Subcutaneous abdominal adipose tissue (tissue), 5 donors: Measurements from ENCODE around the gene INPP5K.
"Not testable (repeated sequence)": the region's sequence is repeated elsewhere in the genome, so short reads cannot be mapped to it uniquely, and the experiment has no call there.

Source experiments
- H3K27ac ChIP-seq: one replicate; pipeline ENCODE4 v1.7.0; 2013; ENCODE audit warnings: low read depth, mild to moderate bottlenecking, inconsistent platforms, low read length, moderate library complexity
- H3K27me3 ChIP-seq, 5 donors: one replicate each; pipeline ENCODE4 v1.7.0; 2013; ENCODE audit warnings: low read length in 5 of 5, inconsistent platforms in 1 of 5; ENCODE audit not compliant: control insufficient read depth in 5 of 5, insufficient read depth in 4 of 5
- H3K36me3 ChIP-seq, 5 donors: one replicate each; pipeline ENCODE4 v1.7.0; 2013; ENCODE audit warnings: low read length in 5 of 5; ENCODE audit not compliant: control insufficient read depth in 5 of 5, insufficient read depth in 5 of 5
- H3K4me1 ChIP-seq, 5 donors: one replicate each; pipeline ENCODE4 v1.7.0; 2013; ENCODE audit warnings: low read length in 5 of 5, mild to moderate bottlenecking in 3 of 5, moderate library complexity in 1 of 5; ENCODE audit not compliant: control insufficient read depth in 5 of 5, insufficient read depth in 5 of 5
- H3K4me3 ChIP-seq, 5 donors: one replicate each; pipeline ENCODE4 v1.7.0; 2013; ENCODE audit warnings: low read length in 5 of 5, low read depth in 1 of 5
- H3K9ac ChIP-seq, 5 donors: one replicate each; pipeline ENCODE4 v1.7.0; 2013; ENCODE audit warnings: low read length in 5 of 5, mild to moderate bottlenecking in 4 of 5, moderate library complexity in 3 of 5
- H3K9me3 ChIP-seq, 5 donors: one replicate each; pipeline ENCODE4 v1.7.0; 2013; ENCODE audit warnings: low read length in 5 of 5; ENCODE audit not compliant: control insufficient read depth in 5 of 5
- donor health status: healthy.
- donor health status: healthy.
- donor health status: healthy.
- donor health status: healthy.
- donor health status: healthy.

INPP5K gene

DNA sequence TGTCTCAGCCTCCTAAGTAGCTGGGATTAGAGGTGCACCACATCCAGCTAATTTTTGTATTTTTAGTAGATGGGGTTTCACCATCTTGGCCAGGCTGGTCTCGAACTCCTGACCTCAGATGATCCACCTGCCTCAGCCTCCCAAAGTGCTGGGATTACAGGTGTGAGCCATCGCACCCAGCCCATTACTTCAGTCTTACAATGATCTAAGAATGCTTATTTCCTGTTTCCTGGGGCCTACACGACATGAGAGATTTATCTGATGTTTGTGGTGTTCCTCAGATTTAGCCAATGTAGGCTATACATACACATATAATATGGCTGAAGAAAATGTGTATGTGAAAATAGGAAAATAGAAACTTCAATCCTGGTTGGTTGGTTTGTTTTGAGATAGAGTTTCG lies 10.5 kb upstream of the INPP5K start:
- not testable (repeated sequence) for H3K9me3 ChIP-seq, H3K9ac ChIP-seq, H3K27me3 ChIP-seq, H3K27ac ChIP-seq, H3K4me3 ChIP-seq
- Histone ChIP-seq H3K36me3 (peaks cover 5 to 66% (median 29%) of the 10 kb centered on the region in 5 donors), H3K4me1 (peaks cover 0 to 19% (median 5%) of the 10 kb centered on the region in 5 donors)

DNA sequence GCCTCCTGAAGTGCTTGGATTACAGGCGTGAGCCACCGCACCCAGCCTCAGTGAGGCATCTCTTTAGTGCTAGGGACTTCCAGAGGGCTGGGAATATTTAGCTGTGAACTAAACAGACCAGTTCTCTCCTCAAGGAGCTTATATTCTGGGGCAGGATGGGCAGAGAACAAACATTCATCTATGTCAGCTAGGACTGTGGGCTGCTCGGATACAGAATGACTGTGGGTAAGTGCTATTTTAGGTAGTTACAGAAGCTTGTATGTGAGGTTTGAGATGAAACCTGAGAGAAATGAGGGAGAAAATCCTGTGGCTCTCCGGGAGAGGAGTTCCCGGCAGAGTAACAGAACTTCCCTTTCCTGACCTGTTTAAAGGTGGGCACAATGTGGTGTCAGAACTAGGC lies 6.2 kb upstream of the INPP5K start:
- H3K4me3 ChIP-seq = no peak overlapping the region
- H3K36me3 ChIP-seq = peaks cover 0 to 67% (median 43%) of the 10 kb centered on the region in 5 donors
- no peaks in the 10 kb centered on the region for H3K9me3 ChIP-seq
- H3K9ac ChIP-seq = no peak overlapping the region
- H3K4me1 ChIP-seq = peaks cover 1 to 16% (median 7%) of the 10 kb centered on the region in 5 donors
- no peak overlapping the region for H3K27ac ChIP-seq
- H3K27me3 ChIP-seq = no peaks in the 10 kb centered on the region

DNA sequence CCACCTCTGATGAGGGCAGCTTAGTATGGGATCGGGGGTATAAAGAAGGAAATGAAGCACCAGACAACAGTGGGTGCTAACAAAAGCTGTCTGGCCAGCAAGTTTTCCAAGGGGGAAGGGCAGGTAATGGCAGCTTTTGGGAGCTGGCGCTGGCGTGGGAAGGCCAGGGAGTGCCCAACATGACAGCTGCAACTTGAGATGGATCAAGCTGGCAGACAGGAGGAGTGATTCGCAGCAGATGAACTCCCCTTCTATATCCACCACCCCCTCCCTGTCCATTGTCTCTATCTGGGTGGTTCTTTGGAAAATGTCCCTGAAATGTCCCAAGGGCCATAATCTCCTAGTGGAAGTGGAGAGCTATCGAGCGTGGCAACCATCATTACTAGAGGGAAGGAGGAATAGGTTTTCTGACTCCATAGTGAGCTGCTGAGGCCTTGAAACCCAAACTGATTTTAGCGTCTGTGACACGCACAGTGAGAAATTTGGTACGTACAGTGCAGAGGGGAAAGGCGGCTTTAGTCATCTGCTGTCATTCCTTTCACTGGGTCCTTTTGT lies 4.8 kb upstream of the INPP5K start:
- Histone ChIP-seq H3K36me3 (peaks cover 0 to 59% (median 38%) of the 10 kb centered on the region in 5 donors), H3K9ac (no peak overlapping the region), H3K9me3 (no peaks in the 10 kb centered on the region), H3K27ac (no peak overlapping the region), H3K4me3 (no peak overlapping the region), H3K27me3 (no peaks in the 10 kb centered on the region), H3K4me1 (peaks cover 1 to 16% (median 10%) of the 10 kb centered on the region in 5 donors)

DNA sequence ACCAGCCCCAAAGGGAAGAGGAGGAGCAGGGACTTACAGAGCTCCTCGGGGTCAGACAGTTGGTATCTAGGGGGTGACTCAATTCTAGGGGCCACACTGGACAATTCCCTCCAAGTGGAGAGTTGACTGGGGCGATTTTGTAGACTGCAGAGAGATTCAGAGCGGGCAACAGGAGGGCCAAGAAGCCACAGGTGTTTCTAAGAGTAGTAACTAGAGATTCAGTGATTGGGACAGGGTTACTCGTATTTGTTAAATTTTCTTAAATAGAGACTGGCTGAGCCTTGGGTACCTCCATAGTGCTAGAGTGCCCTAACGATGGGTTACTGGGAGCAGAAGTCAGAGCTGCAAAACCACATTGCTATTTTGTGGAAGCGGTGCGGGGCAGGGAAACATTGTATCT lies 3.3 kb upstream of the INPP5K start:
- peaks cover 9 to 28% (median 24%) of the 10 kb centered on the region in 5 donors for H3K4me1 ChIP-seq
- H3K36me3 ChIP-seq = peaks cover 0 to 51% (median 36%) of the 10 kb centered on the region in 5 donors
- H3K27me3 ChIP-seq = no peaks in the 10 kb centered on the region
- no peak overlapping the region for H3K27ac ChIP-seq
- no peak overlapping the region for H3K4me3 ChIP-seq
- no peak overlapping the region for H3K9ac ChIP-seq
- no peaks in the 10 kb centered on the region for H3K9me3 ChIP-seq

DNA sequence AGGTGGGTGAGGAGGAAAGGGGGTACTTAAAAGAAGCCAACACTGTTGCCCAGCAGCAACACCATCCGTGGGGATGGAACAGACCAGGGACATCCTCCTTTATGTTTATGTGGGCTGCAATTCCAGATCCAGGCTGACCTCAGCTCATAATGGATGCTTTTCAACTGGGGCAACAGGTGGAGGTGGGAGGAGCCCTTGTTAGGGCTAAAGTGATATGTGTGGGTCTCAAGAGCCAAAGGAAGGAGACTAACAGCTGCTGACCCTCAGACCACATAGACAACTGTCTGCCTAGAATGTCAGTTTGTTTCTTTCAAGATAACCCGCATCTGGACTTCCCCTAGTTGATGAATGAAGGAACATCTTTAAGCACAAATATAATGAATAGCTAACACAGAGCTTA lies 2.0 kb upstream of the INPP5K start:
- no peak overlapping the region for H3K9ac ChIP-seq
- H3K9me3 ChIP-seq = no peaks in the 10 kb centered on the region
- peaks cover 9 to 36% (median 31%) of the 10 kb centered on the region in 5 donors for H3K4me1 ChIP-seq
- H3K27me3 ChIP-seq = no peaks in the 10 kb centered on the region
- H3K4me3 ChIP-seq = no peak overlapping the region
- H3K27ac ChIP-seq = no peak overlapping the region
- peaks cover 0 to 50% (median 38%) of the 10 kb centered on the region in 5 donors for H3K36me3 ChIP-seq

DNA sequence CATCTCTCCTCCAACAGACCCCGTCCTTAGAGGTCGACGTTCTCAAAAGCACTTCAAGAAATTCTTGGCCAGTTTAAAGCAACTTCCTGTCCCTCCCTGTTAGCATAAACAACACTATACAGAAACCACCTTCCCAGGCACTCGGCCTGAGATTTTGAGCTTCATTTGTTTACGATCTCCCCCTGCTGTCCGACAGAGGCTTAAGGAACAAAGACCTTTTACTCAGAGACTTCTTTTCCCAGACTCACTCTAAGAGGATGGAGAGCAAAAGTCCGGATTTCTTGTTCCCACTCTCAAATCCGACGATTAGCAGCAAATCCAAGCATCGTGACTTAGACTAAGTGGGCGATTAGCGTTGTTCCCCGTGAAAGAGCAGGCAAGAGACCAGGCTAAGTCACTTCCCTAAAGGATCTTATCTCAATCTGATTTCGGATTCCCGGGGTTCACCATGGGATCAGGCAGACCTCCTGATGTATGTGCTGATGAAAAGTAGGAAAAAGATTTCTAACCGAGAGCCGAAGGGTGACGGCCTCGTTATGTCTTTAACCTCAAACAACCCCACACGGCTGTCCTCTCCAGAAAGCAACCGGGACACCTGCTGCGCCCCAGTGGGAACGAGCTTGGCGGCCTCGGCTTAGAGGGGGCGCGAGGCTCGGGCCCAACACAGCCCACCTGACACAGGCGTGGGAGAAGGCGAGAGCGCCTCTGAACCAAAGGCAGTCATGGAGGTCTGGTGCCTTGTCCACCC lies 598 bp downstream of the INPP5K start:
- H3K9ac ChIP-seq = peak overlapping the region; percentile 59 to 96 (median 95)
- peak overlapping the region; percentile 74 to 95 (median 93) for H3K4me3 ChIP-seq
- no peaks in the 10 kb centered on the region for H3K9me3 ChIP-seq
- H3K27me3 ChIP-seq = no peaks in the 10 kb centered on the region
- H3K4me1 ChIP-seq = peaks cover 21 to 58% (median 54%) of the 10 kb centered on the region in 5 donors
- peaks cover 0 to 46% (median 33%) of the 10 kb centered on the region in 5 donors for H3K36me3 ChIP-seq
- peak overlapping the region; percentile 96 for H3K27ac ChIP-seq

DNA sequence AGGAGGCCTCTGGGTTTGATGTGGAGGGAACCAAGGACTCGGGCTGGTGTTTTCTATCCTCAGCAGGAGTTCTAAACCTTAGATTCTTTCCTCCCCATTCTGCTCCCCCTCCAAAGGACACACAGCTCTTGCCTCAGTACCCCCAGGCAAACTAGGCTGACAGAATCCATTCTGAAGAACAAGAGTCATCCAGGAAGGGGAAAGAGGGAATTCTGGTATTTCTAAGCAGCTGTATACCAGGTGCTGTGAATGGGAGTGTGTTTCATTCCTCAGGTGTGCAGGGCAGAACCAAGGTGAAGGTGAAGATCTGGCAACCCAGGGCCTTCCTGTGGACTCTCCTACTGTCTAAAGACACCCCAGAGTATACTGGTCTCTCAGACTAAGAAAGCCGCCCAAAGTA lies 4.1 kb downstream of the INPP5K start:
- peaks cover 27 to 77% (median 67%) of the 10 kb centered on the region in 5 donors for H3K4me1 ChIP-seq
- H3K36me3 ChIP-seq = peaks cover 0 to 44% (median 35%) of the 10 kb centered on the region in 5 donors
- H3K9me3 ChIP-seq = no peaks in the 10 kb centered on the region
- peak overlapping the region; percentile 93 for H3K27ac ChIP-seq
- H3K4me3 ChIP-seq = no peak overlapping the region
- H3K9ac ChIP-seq = peak overlapping the region in 4 of 5 donors; percentile 47 to 77 (median 62)
- H3K27me3 ChIP-seq = no peaks in the 10 kb centered on the region

DNA sequence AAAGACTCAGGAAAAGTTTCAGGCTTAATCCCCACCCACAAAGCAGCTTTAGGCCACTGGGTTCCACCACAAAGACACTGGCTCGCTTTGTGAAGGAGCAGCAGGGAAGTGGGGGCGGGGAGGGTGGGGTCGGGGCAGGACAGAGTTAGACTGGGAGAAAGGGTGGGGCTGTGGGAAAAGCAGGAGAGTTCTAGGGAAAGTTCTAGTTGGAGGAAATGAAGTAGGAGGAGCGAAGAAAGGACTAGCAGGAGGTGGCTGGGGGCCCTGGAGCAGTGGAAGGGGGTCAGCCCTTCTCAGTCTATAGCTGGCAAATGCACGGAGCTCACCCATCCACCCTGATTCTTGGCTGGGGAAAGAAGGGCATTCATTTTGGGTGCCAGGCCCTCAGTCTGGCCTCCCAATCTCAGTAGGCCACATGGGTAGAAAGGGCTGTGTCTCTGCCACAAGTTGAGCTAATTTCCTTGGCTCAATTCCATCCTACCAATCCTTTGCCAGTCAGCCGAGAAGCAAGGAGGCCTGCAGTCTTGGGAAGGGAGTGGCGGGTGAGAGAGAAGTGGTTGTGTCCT lies 4.6 kb downstream of the INPP5K start:
- Histone ChIP-seq H3K27me3 (no peaks in the 10 kb centered on the region), H3K9ac (peak overlapping the region; percentile 60 to 77 (median 65)), H3K9me3 (no peaks in the 10 kb centered on the region), H3K4me1 (peaks cover 30 to 78% (median 68%) of the 10 kb centered on the region in 5 donors), H3K27ac (peak overlapping the region; percentile 93), H3K4me3 (peak overlapping the region in 1 of 5 donors; percentile 12), H3K36me3 (peaks cover 0 to 49% (median 40%) of the 10 kb centered on the region in 5 donors)

DNA sequence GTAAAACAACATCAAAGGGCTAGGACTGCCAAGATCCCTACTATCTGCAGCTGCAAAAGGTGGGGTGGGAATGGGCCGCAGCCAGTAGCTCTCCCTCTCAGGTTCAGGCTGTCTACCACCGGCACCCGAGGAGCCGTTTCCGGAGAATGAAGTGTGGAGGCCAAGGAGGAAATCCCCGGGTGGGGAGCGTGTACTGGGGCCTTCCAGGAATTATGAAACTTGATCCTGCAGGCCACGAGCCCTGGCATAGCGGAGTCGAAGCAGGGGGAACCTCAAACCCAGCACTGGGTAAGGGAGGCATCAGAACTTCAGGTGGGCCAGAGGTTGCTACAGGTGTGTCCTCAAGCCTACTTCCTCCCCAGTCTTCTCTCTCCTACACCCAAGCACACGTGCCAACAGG lies 5.1 kb downstream of the INPP5K start:
- H3K36me3 ChIP-seq = peaks cover 0 to 54% (median 45%) of the 10 kb centered on the region in 5 donors
- peak overlapping the region in 4 of 5 donors; percentile 40 to 77 (median 70) for H3K9ac ChIP-seq
- H3K4me3 ChIP-seq = peak overlapping the region in 3 of 5 donors; percentile 16 to 36 (median 32)
- H3K27me3 ChIP-seq = no peaks in the 10 kb centered on the region
- H3K9me3 ChIP-seq = no peaks in the 10 kb centered on the region
- peaks cover 31 to 79% (median 72%) of the 10 kb centered on the region in 5 donors for H3K4me1 ChIP-seq
- H3K27ac ChIP-seq = peak overlapping the region; percentile 93
